ENCODE data around the gene CYP4F8. TPM values are rescaled to one million over a fixed set of nuclear protein-coding genes. Genes with fewer than 3 reads are reported as not detected.

The CYP4F8 gene
- total RNA-seq, 1 donor from 2014 or later: not detected

DNA sequence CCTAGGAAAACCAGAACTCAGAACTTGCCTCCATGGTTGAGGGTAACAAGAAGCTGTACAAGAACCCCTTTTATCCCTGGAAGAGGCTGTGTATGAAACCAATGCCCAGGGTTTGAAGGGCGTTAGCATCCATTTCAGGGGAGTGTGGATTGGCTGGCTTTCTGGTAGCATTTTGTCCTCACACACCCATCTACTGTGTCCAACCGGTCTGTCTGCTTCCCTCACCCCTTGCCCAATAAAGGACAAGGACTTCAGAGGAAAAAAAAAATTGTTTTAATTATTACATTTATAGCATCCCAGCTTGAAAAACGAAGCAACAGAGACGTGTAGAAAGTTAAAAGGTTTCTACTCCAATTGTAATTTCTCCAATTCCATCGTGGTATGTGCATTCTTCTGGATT, 2.7 kb upstream of the CYP4F8 start:
- Mint-ChIP-seq H3K27ac (no peak overlapping the region), H3K9me3 (peaks cover 51% of the 10 kb centered on the region), H3K36me3 (no peaks in the 10 kb centered on the region), H3K4me1 (no peaks in the 10 kb centered on the region), H3K4me3 (no peak overlapping the region), H3K27me3 (ENCODE audit: low read depth) (no peaks in the 10 kb centered on the region)
- DNase-seq (ENCODE audit: low spot score in 2 of 2, unreplicated experiment in 2 of 2): no peak
- TF ChIP-seq, protein P1, sequence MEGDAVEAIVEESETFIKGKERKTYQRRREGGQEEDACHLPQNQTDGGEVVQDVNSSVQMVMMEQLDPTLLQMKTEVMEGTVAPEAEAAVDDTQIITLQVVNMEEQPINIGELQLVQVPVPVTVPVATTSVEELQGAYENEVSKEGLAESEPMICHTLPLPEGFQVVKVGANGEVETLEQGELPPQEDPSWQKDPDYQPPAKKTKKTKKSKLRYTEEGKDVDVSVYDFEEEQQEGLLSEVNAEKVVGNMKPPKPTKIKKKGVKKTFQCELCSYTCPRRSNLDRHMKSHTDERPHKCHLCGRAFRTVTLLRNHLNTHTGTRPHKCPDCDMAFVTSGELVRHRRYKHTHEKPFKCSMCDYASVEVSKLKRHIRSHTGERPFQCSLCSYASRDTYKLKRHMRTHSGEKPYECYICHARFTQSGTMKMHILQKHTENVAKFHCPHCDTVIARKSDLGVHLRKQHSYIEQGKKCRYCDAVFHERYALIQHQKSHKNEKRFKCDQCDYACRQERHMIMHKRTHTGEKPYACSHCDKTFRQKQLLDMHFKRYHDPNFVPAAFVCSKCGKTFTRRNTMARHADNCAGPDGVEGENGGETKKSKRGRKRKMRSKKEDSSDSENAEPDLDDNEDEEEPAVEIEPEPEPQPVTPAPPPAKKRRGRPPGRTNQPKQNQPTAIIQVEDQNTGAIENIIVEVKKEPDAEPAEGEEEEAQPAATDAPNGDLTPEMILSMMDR (IDR thresholded peaks at IDR 0.05; ENCODE audit: unreplicated experiment): no peak

DNA sequence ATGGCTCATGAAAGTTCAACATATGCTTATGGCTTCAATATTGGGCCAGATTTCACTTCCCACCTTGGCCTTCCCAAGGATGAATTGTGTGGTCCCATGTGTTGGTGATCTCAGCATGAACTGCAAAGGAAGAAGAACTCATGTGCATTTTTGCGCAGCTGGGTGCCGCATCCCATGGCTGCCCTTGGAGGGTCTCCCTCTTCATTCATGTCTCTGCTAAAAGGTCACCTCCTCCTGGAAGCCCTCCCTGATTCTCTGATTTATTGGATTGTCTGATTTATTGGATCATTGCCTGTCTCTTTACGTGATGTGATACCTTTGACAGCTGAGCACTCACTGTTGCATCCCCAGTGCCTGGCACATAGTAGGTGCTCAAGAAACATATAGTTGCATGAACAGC, 1.7 kb upstream of the CYP4F8 start:
- H3K9me3 Mint-ChIP-seq: peaks cover 58% of the 10 kb centered on the region
- no peaks in the 10 kb centered on the region for H3K4me1 Mint-ChIP-seq
- H3K4me3 Mint-ChIP-seq: no peak overlapping the region
- H3K27me3 Mint-ChIP-seq (ENCODE audit: low read depth): no peaks in the 10 kb centered on the region
- DNase-seq (ENCODE audit: low spot score in 2 of 2, unreplicated experiment in 2 of 2): no peak
- no peaks in the 10 kb centered on the region for H3K36me3 Mint-ChIP-seq
- no peak overlapping the region for H3K27ac Mint-ChIP-seq
- TF ChIP-seq, protein P1 (IDR thresholded peaks at IDR 0.05; ENCODE audit: unreplicated experiment): no peak

DNA sequence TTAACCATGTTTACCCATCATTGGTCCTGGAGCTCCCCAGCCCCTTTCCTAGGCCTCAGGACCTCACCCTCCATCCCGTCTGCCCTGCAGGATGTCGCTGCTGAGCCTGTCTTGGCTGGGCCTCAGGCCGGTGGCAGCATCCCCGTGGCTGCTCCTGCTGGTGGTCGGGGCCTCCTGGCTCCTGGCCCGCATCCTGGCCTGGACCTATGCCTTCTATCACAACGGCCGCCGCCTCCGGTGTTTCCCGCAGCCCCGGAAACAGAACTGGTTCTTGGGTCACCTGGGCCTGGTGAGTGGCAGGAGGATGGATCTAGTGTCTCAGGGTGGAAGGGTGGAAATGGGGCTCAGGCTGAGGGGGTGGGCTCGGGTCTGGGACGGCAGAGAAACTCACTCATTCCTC, 508 bp downstream of the CYP4F8 start:
- H3K36me3 Mint-ChIP-seq: peaks cover 2% of the 10 kb centered on the region
- H3K9me3 Mint-ChIP-seq: peaks cover 63% of the 10 kb centered on the region
- TF ChIP-seq, protein P1 (IDR thresholded peaks at IDR 0.05; ENCODE audit: unreplicated experiment): no peak
- no peaks in the 10 kb centered on the region for H3K4me1 Mint-ChIP-seq
- no peak overlapping the region for H3K27ac Mint-ChIP-seq
- H3K4me3 Mint-ChIP-seq: no peak overlapping the region
- DNase-seq (ENCODE audit: low spot score in 2 of 2, unreplicated experiment in 2 of 2): no peak
- no peaks in the 10 kb centered on the region for H3K27me3 Mint-ChIP-seq (ENCODE audit: low read depth)

DNA sequence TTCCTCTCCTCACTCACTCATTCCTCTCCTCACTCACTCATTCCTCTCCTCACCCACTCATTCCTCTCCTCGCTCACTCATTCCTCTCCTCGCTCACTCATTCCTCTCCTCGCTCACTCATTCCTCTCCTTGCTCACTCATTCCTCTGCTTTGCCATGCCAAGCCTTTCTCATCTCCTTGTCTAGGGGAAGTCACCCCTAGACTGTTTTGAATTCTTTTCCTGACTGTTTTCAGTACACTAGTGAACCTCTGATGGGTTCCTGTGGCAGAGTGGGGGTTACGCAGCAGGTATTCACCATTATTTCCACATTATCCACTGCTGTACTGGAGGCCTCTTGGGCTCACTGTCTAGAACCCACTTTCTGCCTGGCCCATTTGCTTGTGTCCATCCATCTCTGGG, 1.2 kb downstream of the CYP4F8 start:
- no peaks in the 10 kb centered on the region for H3K27me3 Mint-ChIP-seq (ENCODE audit: low read depth)
- no peaks in the 10 kb centered on the region for H3K4me1 Mint-ChIP-seq
- TF ChIP-seq, protein P1 (IDR thresholded peaks at IDR 0.05; ENCODE audit: unreplicated experiment): no peak
- H3K36me3 Mint-ChIP-seq: peaks cover 2% of the 10 kb centered on the region
- DNase-seq (ENCODE audit: low spot score in 2 of 2, unreplicated experiment in 2 of 2): no peak
- peaks cover 58% of the 10 kb centered on the region for H3K9me3 Mint-ChIP-seq
- no peak overlapping the region for H3K27ac Mint-ChIP-seq
- H3K4me3 Mint-ChIP-seq: no peak overlapping the region

DNA sequence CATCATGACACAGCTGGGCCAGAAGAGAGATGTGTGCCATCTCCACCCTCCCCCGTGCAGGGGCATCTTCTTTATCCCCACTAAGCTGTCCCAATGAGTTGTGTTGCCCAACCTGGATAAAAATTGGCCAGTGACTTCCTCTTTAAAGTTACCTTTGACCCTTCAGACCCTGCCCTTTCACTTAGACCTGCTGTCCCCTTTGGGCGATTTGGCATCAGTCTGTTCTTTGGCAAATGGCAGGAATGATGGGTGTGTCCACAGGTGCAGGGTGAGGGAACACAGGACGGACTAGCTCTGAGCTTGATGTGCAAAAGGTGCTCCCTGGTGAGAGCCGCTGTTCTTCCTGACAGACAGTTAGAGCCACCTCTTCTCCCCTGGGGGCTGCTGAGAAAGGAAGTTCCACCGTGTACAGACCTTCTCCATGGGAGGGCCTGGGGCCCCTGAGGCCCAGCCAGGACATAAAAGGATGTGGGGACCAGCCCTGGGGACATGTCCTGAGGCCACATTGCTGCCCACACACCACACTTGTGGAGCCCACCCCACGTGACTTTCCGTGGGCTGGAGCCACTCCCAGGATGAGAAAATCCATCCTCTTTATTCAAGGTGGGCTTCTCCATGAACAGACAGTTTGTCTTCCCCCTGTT, 1.7 kb downstream of the CYP4F8 start:
- peaks cover 60% of the 10 kb centered on the region for H3K9me3 Mint-ChIP-seq

More for the DNA sequence above, 1.7 kb downstream of the CYP4F8 start:
- no peaks in the 10 kb centered on the region for H3K4me1 Mint-ChIP-seq
- no peaks in the 10 kb centered on the region for H3K27me3 Mint-ChIP-seq (ENCODE audit: low read depth)
- H3K27ac Mint-ChIP-seq: no peak overlapping the region
- no peak for DNase-seq (ENCODE audit: low spot score in 2 of 2, unreplicated experiment in 2 of 2)
- no peak overlapping the region for H3K4me3 Mint-ChIP-seq
- H3K36me3 Mint-ChIP-seq: peaks cover 2% of the 10 kb centered on the region
- TF ChIP-seq, protein P1 (IDR thresholded peaks at IDR 0.05; ENCODE audit: unreplicated experiment): no peak
